GM12891 (cell line): Measurements from ENCODE around the gene DRG1. TPM values are rescaled to one million over a fixed set of nuclear protein-coding genes. Genes with fewer than 3 reads are reported as not detected.
A peak's percentile ranks its signal among the peaks of the same experiment; 100 is the strongest.

Experiments
- DNase-seq: peaks from one replicate; pipeline ENCODE4 v3.0.0; 2011; ENCODE audit warnings: low spot score; ENCODE audit not compliant: insufficient read length
- FAIRE-seq: peaks from 2 replicates; lab custom pipeline; 2011; peaks lifted over from hg19 to GRCh38; lab: Jason Lieb, UNC
- PAX5 ChIP-seq: IDR thresholded peaks from 2 replicates; pipeline ENCODE4 v1.6.1; 2011; ENCODE audit warnings: low read length, moderate library complexity, mild to moderate bottlenecking; ENCODE audit not compliant: insufficient read depth, severe bottlenecking
- POLR2A ChIP-seq: IDR thresholded peaks from 2 replicates; pipeline ENCODE4 v1.6.1; 2011; ENCODE audit warnings: low read depth, low read length, control low read depth
- POLR2AphosphoS5 ChIP-seq: IDR thresholded peaks from 2 replicates; pipeline ENCODE4 v1.6.1; 2011; ENCODE audit warnings: low read depth, low read length, control low read depth
- POU2F2 ChIP-seq: IDR thresholded peaks from 2 replicates; pipeline ENCODE4 v1.6.1; 2011; ENCODE audit warnings: low read depth, mild to moderate bottlenecking, control low read depth, low read length, moderate library complexity
- SPI1 ChIP-seq: IDR thresholded peaks from 2 replicates; pipeline ENCODE4 v1.6.1; 2011; ENCODE audit warnings: low read depth, low read length, control low read depth
- TAF1 ChIP-seq: IDR thresholded peaks from 2 replicates; pipeline ENCODE4 v1.6.1; 2011; ENCODE audit warnings: low read depth, low read length, control low read depth
- polyA plus RNA-seq: library from polyadenylated mRNA; unstranded; fragments of >200 nt; gene quantifications from one replicate; pipeline ENCODE4 v1.2.1, GENCODE V29; 2012; ENCODE audit warnings: low read depth, missing spikeins, inconsistent platforms; ENCODE audit not compliant: missing spikeins

DRG1 gene
- polyA plus RNA-seq = 63.7 TPM

DNA sequence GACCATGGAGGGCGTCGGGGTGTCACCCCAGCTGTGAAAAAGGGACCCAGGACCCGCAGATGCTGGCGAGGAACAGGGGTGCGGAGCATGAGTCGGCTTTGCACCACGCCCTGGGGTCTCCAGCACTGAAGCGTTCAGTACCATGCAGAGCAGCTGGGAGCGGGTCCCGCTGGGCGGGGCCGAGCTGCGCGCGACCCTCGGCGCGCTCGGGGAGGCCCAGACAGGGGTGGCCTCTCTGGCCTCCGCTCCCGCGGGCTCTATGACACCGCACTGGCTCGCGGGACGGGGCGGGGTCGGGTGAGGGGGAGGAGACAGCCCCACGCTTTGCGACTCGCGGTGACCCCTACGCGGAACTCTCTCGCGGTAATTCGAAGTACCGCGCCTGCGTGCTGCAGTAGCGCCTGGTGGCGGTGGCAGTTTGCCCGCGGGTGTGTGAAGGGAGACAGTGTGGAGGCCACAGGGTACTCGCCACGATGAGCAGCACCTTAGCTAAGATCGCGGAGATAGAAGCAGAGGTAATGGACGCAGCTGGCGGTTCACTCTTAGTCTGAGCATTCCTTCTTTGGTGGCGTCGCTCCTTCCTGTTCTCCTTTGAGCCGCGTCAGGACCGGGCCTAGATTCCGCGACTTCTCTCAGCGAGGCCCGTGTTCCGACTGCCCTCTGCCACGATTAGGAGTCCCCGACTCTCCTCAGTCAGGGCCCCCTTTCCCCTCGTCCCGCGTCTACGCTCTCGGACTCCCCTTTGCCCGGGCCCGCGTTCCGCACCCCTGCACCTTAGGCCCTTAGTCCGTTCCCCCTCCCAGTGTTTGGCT lies at the start of gene DRG1:
Gene DRG1, plus strand, starts transcription at position 394 of the 812 bp plus-strand sequence. Its CDS starts 80 bp downstream, at position 474.
- TF ChIP-seq SPI1 = no peak
- peak; percentile 61 for TF ChIP-seq POU2F2
- peak; percentile 90 for TF ChIP-seq TAF1
- peak; percentile 97 for TF ChIP-seq POLR2AphosphoS5
- peak; percentile 85 for TF ChIP-seq PAX5
- peak; percentile 99 for TF ChIP-seq POLR2A
- peak; percentile 100 for FAIRE-seq
- DNase-seq = peak; percentile 98

DNA sequence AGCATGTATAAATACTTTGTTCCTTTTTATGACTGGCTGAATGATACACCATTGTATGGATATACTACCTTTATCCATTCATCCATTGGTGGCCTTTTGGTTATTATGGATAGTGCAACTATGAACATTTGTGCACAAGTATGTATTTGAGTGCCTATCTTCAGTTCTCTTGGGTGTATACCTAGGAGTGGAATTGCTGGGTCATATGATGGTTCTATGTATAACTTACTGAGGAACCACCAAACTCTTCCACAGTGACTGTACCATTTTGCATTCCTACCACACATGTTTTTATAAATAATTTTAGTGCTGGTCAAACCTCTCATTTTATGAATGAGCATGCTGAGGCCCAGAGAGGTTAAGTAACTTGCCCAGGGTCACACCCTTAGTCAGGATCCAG lies 49.4 kb upstream of the DRG1 start:
- TF ChIP-seq POLR2AphosphoS5 = no peak
- no peak for TF ChIP-seq SPI1
- TF ChIP-seq PAX5 = no peak
- TF ChIP-seq TAF1 = no peak
- no peak for TF ChIP-seq POLR2A
- TF ChIP-seq POU2F2 = no peak
- DNase-seq (no peak), FAIRE-seq (no peak)

DNA sequence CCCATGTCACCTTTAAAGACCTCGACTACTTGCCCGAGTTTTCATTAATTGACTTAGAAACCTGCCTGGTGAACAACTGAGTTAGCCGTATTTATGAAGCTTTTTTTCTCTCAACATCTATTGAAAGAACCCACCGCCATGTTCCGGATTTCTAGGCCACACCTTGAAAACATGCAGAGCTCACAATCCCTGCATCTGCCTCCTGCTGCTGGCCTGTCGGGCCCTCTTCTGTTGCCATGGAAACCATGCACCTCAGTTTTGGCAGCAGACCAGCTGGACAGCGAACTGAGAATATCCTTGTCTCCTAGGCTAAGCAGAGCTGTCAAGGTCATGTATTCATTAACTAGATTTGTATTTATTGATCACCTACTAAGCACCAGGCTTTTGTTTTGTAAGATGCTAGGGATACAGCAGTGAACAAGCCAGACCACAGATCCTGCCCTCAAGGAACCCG lies 49.0 kb upstream of the DRG1 start:
- FAIRE-seq (no peak), DNase-seq (no peak)

DNA sequence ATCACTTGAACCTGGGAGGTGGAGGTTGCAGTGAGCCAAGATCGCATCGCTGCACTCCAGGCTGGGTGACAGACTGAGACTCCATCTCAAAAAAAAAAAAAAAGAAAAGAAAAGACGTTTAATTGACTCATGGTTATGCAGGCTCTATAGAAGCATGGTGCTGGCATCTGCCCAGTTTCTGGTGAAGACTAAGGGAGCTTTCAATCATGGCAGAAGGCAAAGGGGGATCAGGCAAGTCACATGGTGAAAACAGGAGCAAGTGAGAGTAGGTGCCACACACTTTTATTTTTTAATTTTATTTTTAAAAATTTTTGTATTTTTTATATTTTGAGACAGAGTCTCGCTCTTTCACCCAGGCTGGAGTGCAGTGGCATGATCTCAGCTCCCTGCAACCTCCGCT lies 44.9 kb upstream of the DRG1 start:
- FAIRE-seq (no peak), DNase-seq (no peak)
- TF ChIP-seq PAX5 = no peak
- no peak for TF ChIP-seq POLR2AphosphoS5
- TF ChIP-seq SPI1 = no peak
- TF ChIP-seq POLR2A = no peak
- TF ChIP-seq POU2F2 = no peak
- TF ChIP-seq TAF1 = no peak

More for the DNA sequence above, 49.0 kb upstream of the DRG1 start:
- TF ChIP-seq SPI1 (no peak), POU2F2 (no peak), TAF1 (no peak), POLR2AphosphoS5 (no peak), POLR2A (no peak), PAX5 (no peak)

DNA sequence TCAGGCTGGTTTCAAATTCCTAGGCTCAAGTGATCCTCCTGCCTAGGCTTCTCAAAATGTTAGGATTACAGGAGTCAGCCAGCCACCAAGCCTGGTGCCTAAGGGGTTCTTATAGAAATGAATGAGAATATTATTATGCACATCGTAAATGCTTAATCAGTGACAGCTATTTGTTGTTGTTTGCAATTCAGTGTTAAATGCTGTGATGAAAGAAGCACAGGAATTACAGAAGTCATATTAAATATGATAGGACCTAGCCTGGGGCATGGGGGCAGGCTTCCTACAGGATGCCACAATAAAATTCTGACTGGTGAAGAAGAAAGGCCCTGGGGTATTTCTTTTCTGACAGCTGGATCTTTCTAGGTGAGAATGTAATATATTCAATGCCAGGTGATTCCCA lies 39.4 kb upstream of the DRG1 start:
- no peak for DNase-seq
- no peak for FAIRE-seq
- no peak for TF ChIP-seq PAX5
- no peak for TF ChIP-seq POU2F2
- no peak for TF ChIP-seq POLR2AphosphoS5
- TF ChIP-seq TAF1 = no peak
- TF ChIP-seq SPI1 = no peak
- TF ChIP-seq POLR2A = no peak

- DNase-seq (no peak), FAIRE-seq (no peak)
- TF ChIP-seq TAF1 = no peak
- no peak for TF ChIP-seq POLR2A
- TF ChIP-seq SPI1 = no peak
- TF ChIP-seq POLR2AphosphoS5 = no peak
- TF ChIP-seq POU2F2 = no peak
These were observed 37.7 kb upstream of the DRG1 start for GRCh38 chr22:31361743-31362142.

DNA sequence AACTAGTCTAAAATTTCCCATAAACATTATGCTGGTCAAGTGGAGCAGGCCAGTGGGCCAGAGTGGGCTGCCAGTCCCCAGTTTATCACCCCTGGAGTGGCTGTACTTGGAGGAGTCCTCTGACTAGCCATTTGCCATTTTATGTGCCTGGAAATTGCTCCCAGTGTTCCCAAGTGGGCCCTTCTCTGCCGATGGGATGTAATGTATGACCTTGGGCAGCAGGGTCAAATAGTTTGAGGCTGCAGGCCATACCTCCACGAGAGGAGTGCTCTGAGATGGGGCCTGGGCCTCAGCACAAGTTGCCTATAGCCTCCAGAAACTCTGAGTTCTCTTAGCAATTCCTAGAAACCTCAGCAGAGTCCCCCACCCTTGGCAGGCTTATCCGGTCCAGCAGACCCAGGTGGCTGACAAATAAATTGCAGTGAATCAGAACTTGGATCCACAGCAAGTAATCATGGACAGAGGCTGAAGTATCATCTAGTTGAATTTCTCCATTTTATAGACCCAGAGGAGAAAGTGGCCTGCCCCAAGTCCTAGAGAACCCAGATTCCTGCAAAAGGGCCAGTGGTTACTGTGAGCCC lies 35.4 kb upstream of the DRG1 start:
- DNase-seq (no peak), FAIRE-seq (no peak)

DNA sequence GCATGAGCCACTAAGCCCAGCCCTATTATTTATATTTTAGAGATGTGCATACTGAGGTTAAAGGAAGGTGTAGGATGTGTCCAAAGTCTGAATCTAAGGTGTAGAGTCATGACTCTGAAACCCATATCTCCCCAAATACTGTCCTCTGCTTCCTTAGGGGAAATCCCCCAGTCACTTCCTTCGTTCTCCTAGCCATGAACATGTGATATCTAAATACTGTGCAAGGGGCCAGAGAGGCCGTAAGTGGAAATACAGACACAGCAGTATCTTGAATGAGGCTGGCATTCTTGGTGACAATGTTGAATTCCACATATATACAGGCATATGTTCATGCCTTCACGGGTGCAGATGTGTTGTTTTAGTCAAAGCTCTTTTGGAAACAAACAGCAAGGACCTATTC lies 32.0 kb upstream of the DRG1 start:
- FAIRE-seq (no peak), DNase-seq (no peak)
- TF ChIP-seq TAF1 (no peak), POLR2AphosphoS5 (no peak), POLR2A (no peak), SPI1 (no peak), POU2F2 (no peak), PAX5 (no peak)

More for the DNA sequence above, 35.4 kb upstream of the DRG1 start:
- TF ChIP-seq POU2F2 (no peak), POLR2AphosphoS5 (no peak), PAX5 (no peak), POLR2A (no peak), TAF1 (no peak), SPI1 (no peak)

GRCh38 chr22:31377612-31378011 lies 21.8 kb upstream of the DRG1 start:
- DNase-seq = no peak
- FAIRE-seq = no peak
- TF ChIP-seq POU2F2 (no peak), TAF1 (no peak), SPI1 (no peak), POLR2AphosphoS5 (no peak), PAX5 (no peak), POLR2A (no peak)
